Coronary artery (tissue), 2 donors: ENCODE results near the gene ACTR1A.
"Not testable (repeated sequence)": the region's sequence is repeated elsewhere in the genome, so short reads cannot be mapped to it uniquely, and the experiment has no call there.

Source experiments
- DNase-seq: peaks from one replicate; pipeline ENCODE4 v3.0.0-alpha.2; 2017; ENCODE audit warnings: low spot score
- H3K27ac ChIP-seq, 2 donors: fragments of 200-600 bp; sonication (generic); one replicate each; pipeline ENCODE4 v1.5.1; 2016 to 2019
- H3K4me3 ChIP-seq: fragments of 200-600 bp; sonication (generic); 2 replicates; pipeline ENCODE4 v1.5.1; 2016; ENCODE audit warnings: mild to moderate bottlenecking, moderate library complexity
- CTCF ChIP-seq: fragments of 200-600 bp; sonication (generic); IDR thresholded peaks from one replicate; pipeline ENCODE4 v1.5.1; 2019; ENCODE audit warnings: antibody characterized with exemption

The ACTR1A gene

GRCh38 chr10:102461187-102462054 is 41.1 kb downstream of the ACTR1A start:
- no peak for TF ChIP-seq CTCF
- no peak for DNase-seq
- H3K4me3 ChIP-seq, result peak overlapping the region; percentile 79
- H3K27ac ChIP-seq, result no peak overlapping the region

- no peak for TF ChIP-seq CTCF
- DNase-seq, result no peak
- peak overlapping the region; percentile 79 for H3K4me3 ChIP-seq
- no peak overlapping the region for H3K27ac ChIP-seq
Observed at GRCh38 chr10:102460836-102461186, 41.7 kb downstream of the ACTR1A start.

- no peak for DNase-seq
- Histone ChIP-seq H3K4me3 (no peak overlapping the region), H3K27ac (no peak overlapping the region)
- no peak for TF ChIP-seq CTCF
Observed at GRCh38 chr10:102458656-102459055, 43.9 kb downstream of the ACTR1A start.

- no peak for DNase-seq
- Histone ChIP-seq H3K4me3 (no peak overlapping the region), H3K27ac (no peak overlapping the region)
- TF ChIP-seq CTCF, result no peak
Observed at GRCh38 chr10:102457591-102458150, 44.8 kb downstream of the ACTR1A start.

GRCh38 chr10:102455893-102456471 is 46.5 kb downstream of the ACTR1A start:
- H3K27ac ChIP-seq, result peak overlapping the region in 1 of 2 donors; percentile 52
- no peak for TF ChIP-seq CTCF
- no peak for DNase-seq

GRCh38 chr10:102454662-102455487 is 47.6 kb downstream of the ACTR1A start:
- H3K4me3 ChIP-seq, DNase-seq: not testable (repeated sequence)
- H3K27ac ChIP-seq, result peak overlapping the region in 1 of 2 donors; percentile 28

More at GRCh38 chr10:102455893-102456471, 46.5 kb downstream of the ACTR1A start:
- no peak overlapping the region for H3K4me3 ChIP-seq

GRCh38 chr10:102453502-102453901 is 49.0 kb downstream of the ACTR1A start:
- TF ChIP-seq CTCF, result no peak
- Histone ChIP-seq H3K27ac (peak overlapping the region; percentile 1 to 70), H3K4me3 (no peak overlapping the region)
- no peak for DNase-seq
